Body of pancreas (tissue), 4 donors: ENCODE data around the gene BICD1. TPM values are rescaled to one million over a fixed set of nuclear protein-coding genes. Genes with fewer than 3 reads are reported as not detected.

ENCODE experiments used
- ATAC-seq: fragments of 150-250 bp; one replicate; pipeline ENCODE4 v1.9.1; 2016
- DNase-seq, 4 donors: peaks; one replicate each; pipeline ENCODE4 v3.0.0-alpha.2; 2019
- H3K27ac ChIP-seq, 4 donors: fragments of 200-600 bp; sonication (generic); 1 replicate in 3 of 4; 2 replicates in 1 of 4; pipeline versions ENCODE4 v1.5.1 to v1.6.1; 2016 to 2019; ENCODE audit warnings: mild to moderate bottlenecking in 1 of 4, mixed read lengths in 1 of 4, moderate library complexity in 1 of 4
- H3K27me3 ChIP-seq, 2 donors: fragments of 200-600 bp; sonication (generic); one replicate each; pipeline ENCODE4 v1.6.0; 2016; ENCODE audit warnings: mild to moderate bottlenecking in 1 of 2
- H3K36me3 ChIP-seq, 2 donors: fragments of 200-600 bp; sonication (generic); replicated peaks in 1 of 2; 2 replicates each; pipeline ENCODE4 v1.5.1; 2016; ENCODE audit warnings: low read depth in 2 of 2; ENCODE audit not compliant: insufficient read depth in 1 of 2
- H3K4me1 ChIP-seq: fragments of 200-600 bp; sonication (generic); one replicate; pipeline ENCODE4 v1.6.0; 2016
- H3K4me3 ChIP-seq, 2 donors: fragments of 200-600 bp; sonication (generic); 1 replicate in 1 of 2; 2 replicates in 1 of 2; pipeline ENCODE4 v1.5.1; 2016 to 2019
- H3K9me3 ChIP-seq, 3 donors: fragments of 200-600 bp; sonication (generic); 1 replicate in 2 of 3; 2 replicates in 1 of 3; pipeline ENCODE4 v1.5.1; 2016
- POLR2A ChIP-seq, 3 donors: fragments of 450-650 bp; IDR thresholded peaks; one replicate each; pipeline ENCODE4 v1.6.1; 2016; ENCODE audit warnings: antibody characterized with exemption in 3 of 3, mild to moderate bottlenecking in 2 of 3
- WGBS, 2 donors: methylation state at CpG; one replicate each; pipeline ENCODE4 v1.1.5; 2017; 5-methylcytosine and 5-hydroxymethylcytosine counted together
- intact Hi-C: fragments of 100-400 bp; cut with DNase I; formaldehyde crosslinking; loops from one replicate; pipeline ENCODE4 v1.15.1; 2023
- total RNA-seq, 2 donors: library from RNA; depleted of rRNA; stranded (reverse); fragments of >200 nt; gene quantifications; one replicate each; pipeline ENCODE4 v1.1.0, GENCODE V29; 2016
- TF ChIP-seq, protein P1 (sequence below), 7 experiments: fragments of 450-650 bp in 4 of 7; fragments of 200-600 bp in 3 of 7; sonication (generic) in 3 of 7; IDR thresholded peaks; one replicate each; pipeline ENCODE4 v1.5.1; 2016 to 2019; ENCODE audit warnings: antibody characterized with exemption in 7 of 7

Gene BICD1
- total RNA-seq, 2 donors from 2014 or later: 3.0 to 6.2 TPM

DNA sequence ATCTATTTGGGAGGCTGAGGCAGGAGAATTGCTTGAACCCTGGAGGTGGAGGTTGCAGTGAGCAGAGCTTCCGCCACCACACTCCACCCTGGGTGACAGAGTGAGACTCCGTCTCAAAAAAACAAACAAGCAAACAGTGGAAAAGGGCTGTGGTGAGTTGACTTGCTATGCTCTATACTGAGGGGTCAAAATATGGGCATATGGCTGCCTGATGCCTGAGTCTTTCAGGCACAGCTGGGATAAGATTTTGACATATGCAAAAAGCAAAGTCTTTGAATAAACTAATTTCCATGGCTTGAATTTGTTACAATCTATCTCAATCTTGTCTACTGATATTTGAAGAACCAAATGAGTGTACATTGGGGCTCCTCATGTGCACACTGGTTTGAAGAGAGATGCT, 40.4 kb upstream of the BICD1 start:
- DNase-seq (no peak), ATAC-seq (no peak)
- intact Hi-C loops: loop anchor here (10.0 kb wide), 1 partner anchor 239 kb away; no protein-coding TSS in a partner anchor
- H3K9me3 ChIP-seq: no peaks in the 10 kb centered on the region
- no peaks in the 10 kb centered on the region for H3K27me3 ChIP-seq
- no peak for TF ChIP-seq POLR2A (IDR thresholded peaks at IDR 0.05)
- TF ChIP-seq, protein P1, sequence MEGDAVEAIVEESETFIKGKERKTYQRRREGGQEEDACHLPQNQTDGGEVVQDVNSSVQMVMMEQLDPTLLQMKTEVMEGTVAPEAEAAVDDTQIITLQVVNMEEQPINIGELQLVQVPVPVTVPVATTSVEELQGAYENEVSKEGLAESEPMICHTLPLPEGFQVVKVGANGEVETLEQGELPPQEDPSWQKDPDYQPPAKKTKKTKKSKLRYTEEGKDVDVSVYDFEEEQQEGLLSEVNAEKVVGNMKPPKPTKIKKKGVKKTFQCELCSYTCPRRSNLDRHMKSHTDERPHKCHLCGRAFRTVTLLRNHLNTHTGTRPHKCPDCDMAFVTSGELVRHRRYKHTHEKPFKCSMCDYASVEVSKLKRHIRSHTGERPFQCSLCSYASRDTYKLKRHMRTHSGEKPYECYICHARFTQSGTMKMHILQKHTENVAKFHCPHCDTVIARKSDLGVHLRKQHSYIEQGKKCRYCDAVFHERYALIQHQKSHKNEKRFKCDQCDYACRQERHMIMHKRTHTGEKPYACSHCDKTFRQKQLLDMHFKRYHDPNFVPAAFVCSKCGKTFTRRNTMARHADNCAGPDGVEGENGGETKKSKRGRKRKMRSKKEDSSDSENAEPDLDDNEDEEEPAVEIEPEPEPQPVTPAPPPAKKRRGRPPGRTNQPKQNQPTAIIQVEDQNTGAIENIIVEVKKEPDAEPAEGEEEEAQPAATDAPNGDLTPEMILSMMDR (IDR thresholded peaks at IDR 0.05): no peak
- 74 to 78% methylated on average over 2 of the region's 2 CpGs for WGBS, 2 donors
- no peak overlapping the region for H3K4me3 ChIP-seq
- H3K27ac ChIP-seq: no peak overlapping the region
- no peaks in the 10 kb centered on the region for H3K36me3 ChIP-seq
- H3K4me1 ChIP-seq: peaks cover 5% of the 10 kb centered on the region

DNA sequence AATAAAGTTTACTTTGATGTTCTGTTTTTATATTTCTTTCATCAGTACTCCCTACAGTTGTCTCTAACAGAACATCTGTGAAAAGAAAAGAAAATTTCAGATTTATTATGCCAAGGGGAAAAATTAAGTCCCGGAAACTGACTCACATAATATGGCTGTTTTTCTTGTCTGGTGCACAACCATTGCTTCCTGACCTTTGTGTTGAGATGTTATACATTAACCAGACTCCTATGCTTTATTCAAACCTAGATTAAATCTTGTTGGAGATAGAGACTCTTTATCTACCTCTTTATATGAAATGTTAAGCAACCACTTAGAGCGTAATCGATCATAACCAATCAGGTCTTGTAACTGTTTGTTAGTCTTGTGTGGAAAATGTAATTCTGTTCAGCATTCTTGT, 37.6 kb upstream of the BICD1 start:
- Histone ChIP-seq H3K4me3 (no peak overlapping the region), H3K27me3 (no peaks in the 10 kb centered on the region), H3K4me1 (peaks cover 5% of the 10 kb centered on the region), H3K9me3 (no peaks in the 10 kb centered on the region), H3K27ac (no peak overlapping the region), H3K36me3 (no peaks in the 10 kb centered on the region)
- ATAC-seq (no peak), DNase-seq (no peak)
- 10 to 19% methylated on average over 3 of the region's 3 CpGs for WGBS, 2 donors
- intact Hi-C loops: loop anchor here (10.0 kb wide), 1 partner anchor 236 kb away; no protein-coding TSS in a partner anchor
- TF ChIP-seq, protein P1 (IDR thresholded peaks at IDR 0.05): no peak
- TF ChIP-seq POLR2A (IDR thresholded peaks at IDR 0.05): no peak

DNA sequence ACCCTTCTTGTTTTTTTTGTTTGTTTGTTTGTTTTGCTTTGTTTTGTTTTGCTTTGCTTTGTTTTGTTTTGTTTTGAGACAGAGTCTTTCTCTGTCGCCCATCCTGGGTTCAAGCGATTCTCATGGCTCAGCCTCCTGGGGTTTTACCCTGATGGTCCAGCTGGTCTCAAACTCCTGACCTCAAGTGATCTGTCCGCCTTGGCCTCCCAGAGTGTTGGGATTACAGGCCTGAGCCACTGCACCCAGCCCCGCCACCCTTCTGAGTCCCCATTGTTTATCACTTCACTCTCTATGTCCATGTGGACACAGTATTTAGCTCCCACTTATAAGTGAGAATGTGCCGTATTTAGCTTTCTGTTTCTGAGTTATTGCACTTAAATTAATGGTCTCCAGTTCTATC, 36.9 kb upstream of the BICD1 start:
- Histone ChIP-seq H3K27ac (no peak overlapping the region), H3K27me3 (no peaks in the 10 kb centered on the region), H3K9me3 (no peaks in the 10 kb centered on the region), H3K4me1 (peaks cover 5% of the 10 kb centered on the region), H3K4me3 (no peak overlapping the region), H3K36me3 (no peaks in the 10 kb centered on the region)
- intact Hi-C loops: loop anchor here (10.0 kb wide), 1 partner anchor 235 kb away; no protein-coding TSS in a partner anchor
- no peak for TF ChIP-seq POLR2A (IDR thresholded peaks at IDR 0.05)
- TF ChIP-seq, protein P1 (IDR thresholded peaks at IDR 0.05): no peak
- 82 to 91% methylated on average over 5 of the region's 5 CpGs for whole genome bisulfite sequencing, 2 donors
- no peak for ATAC-seq
- no peak for DNase-seq

DNA sequence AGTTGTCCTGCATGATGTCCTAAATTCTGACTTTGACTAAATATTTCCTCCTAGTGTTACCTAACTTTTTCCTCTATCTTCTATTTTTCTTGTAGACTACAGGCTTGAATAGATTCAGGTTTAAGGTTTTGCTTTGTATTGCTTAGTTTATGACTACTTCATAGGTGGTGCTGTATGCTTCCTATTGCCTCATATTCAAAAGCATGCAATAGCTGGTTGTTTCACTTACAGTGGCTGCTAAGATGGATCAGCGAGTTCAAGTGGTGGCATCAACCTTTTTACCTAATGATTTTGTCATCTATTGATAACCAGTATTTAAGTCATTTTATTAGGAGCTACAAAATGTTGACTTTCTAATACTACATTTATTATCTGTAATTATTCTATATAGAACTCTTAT, 36.3 kb upstream of the BICD1 start:
- Histone ChIP-seq H3K36me3 (no peaks in the 10 kb centered on the region), H3K9me3 (no peaks in the 10 kb centered on the region), H3K27me3 (no peaks in the 10 kb centered on the region), H3K4me1 (peaks cover 5% of the 10 kb centered on the region), H3K27ac (no peak overlapping the region), H3K4me3 (no peak overlapping the region)
- TF ChIP-seq, protein P1 (IDR thresholded peaks at IDR 0.05): no peak
- TF ChIP-seq POLR2A (IDR thresholded peaks at IDR 0.05): no peak
- WGBS, 2 donors: 0 to 90% methylated on average over 1 of the region's 1 CpG
- DNase-seq (no peak), ATAC-seq (no peak)
- intact Hi-C loops: no loop called here

DNA sequence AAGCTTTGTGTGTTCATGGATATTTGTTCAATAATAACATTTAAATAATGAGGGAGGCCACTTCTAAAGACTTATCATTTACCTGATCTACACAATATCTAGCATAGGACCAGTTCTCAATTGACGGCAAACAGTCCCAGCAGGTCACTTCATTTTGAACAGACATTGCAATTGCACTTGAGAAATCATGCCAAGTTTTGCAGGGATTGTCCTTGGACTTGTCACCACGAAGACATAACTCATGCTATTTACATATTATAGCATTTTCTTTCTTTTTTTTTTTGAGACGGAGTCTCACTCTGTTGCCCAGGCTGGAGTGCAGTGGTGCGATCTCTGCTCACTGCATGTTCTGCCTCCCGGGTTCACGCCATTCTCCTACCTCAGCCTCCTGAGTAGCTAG, 34.5 kb upstream of the BICD1 start:
- ATAC-seq (no peak), DNase-seq (no peak)
- Histone ChIP-seq H3K4me3 (no peak overlapping the region), H3K4me1 (peaks cover 5% of the 10 kb centered on the region), H3K9me3 (no peaks in the 10 kb centered on the region), H3K27me3 (no peaks in the 10 kb centered on the region), H3K36me3 (no peaks in the 10 kb centered on the region), H3K27ac (no peak overlapping the region)
- intact Hi-C loops: no loop called here
- 61 to 70% methylated on average over 6 of the region's 6 CpGs for WGBS, 2 donors
- TF ChIP-seq, protein P1 (IDR thresholded peaks at IDR 0.05): no peak
